Measurements from ENCODE around the gene CD300LD. TPM values are rescaled to one million over a fixed set of nuclear protein-coding genes. Genes with fewer than 3 reads are reported as not detected.

The CD300LD gene
- total RNA-seq, 3 donors from 2014 or later: not detected

GRCh38 chr17:74547736-74548135 is 44.3 kb downstream of the CD300LD start:
- no peaks in the 10 kb centered on the region for H3K36me3 ChIP-seq
- H3K27ac ChIP-seq: no peak overlapping the region
- no peaks in the 10 kb centered on the region for H3K4me1 ChIP-seq
- no peak for DNase-seq (ENCODE audit: low spot score in 2 of 2)
- TF ChIP-seq POLR2AphosphoS5 (IDR thresholded peaks at IDR 0.05) (no peak), POLR2A (IDR thresholded peaks at IDR 0.05) (no peak), CTCF (IDR thresholded peaks at IDR 0.05) (no peak)
- H3K9me3 ChIP-seq: no peaks in the 10 kb centered on the region
- intact Hi-C loops (cut with DNase I; ENCODE audit: low total_unique reads): no loop called here
- no peak overlapping the region for H3K4me3 ChIP-seq
- H3K27me3 ChIP-seq: no peaks in the 10 kb centered on the region

- intact Hi-C loops (cut with DNase I; ENCODE audit: low total_unique reads): no loop called here
- Histone ChIP-seq H3K27ac (no peak overlapping the region), H3K27me3 (no peaks in the 10 kb centered on the region), H3K4me3 (no peak overlapping the region), H3K9me3 (no peaks in the 10 kb centered on the region), H3K4me1 (no peaks in the 10 kb centered on the region), H3K36me3 (no peaks in the 10 kb centered on the region)
- TF ChIP-seq POLR2A (IDR thresholded peaks at IDR 0.05) (no peak), CTCF (IDR thresholded peaks at IDR 0.05) (no peak), POLR2AphosphoS5 (IDR thresholded peaks at IDR 0.05) (no peak)
- no peak for DNase-seq (ENCODE audit: low spot score in 2 of 2)
Measured at GRCh38 chr17:74547264-74547663, 44.8 kb downstream of the CD300LD start.

- Histone ChIP-seq H3K36me3 (no peaks in the 10 kb centered on the region), H3K4me1 (no peaks in the 10 kb centered on the region), H3K27me3 (no peaks in the 10 kb centered on the region), H3K4me3 (no peak overlapping the region), H3K27ac (no peak overlapping the region), H3K9me3 (no peaks in the 10 kb centered on the region)
- intact Hi-C loops (cut with DNase I; ENCODE audit: low total_unique reads): no loop called here
- no peak for DNase-seq (ENCODE audit: low spot score in 2 of 2)
- no peak for TF ChIP-seq CTCF (IDR thresholded peaks at IDR 0.05)
- no peak for TF ChIP-seq POLR2AphosphoS5 (IDR thresholded peaks at IDR 0.05)
- no peak for TF ChIP-seq POLR2A (IDR thresholded peaks at IDR 0.05)
Measured at GRCh38 chr17:74546586-74546985, 45.5 kb downstream of the CD300LD start.

- no peak for DNase-seq (ENCODE audit: low spot score in 2 of 2)
- Histone ChIP-seq H3K36me3 (no peaks in the 10 kb centered on the region), H3K4me1 (no peaks in the 10 kb centered on the region), H3K4me3 (peak within 1 kb of the TSS in 1 of 3 donors; percentile 21), H3K27ac (no peak within 1 kb of the TSS), H3K9me3 (no peaks in the 10 kb centered on the region), H3K27me3 (no peaks in the 10 kb centered on the region)
- intact Hi-C loops (cut with DNase I; ENCODE audit: low total_unique reads): no loop called here
- TF ChIP-seq POLR2AphosphoS5 (IDR thresholded peaks at IDR 0.05) (no peak), POLR2A (IDR thresholded peaks at IDR 0.05) (no peak)
Measured at GRCh38 chr17:74545843-74546230, 46.2 kb downstream of the CD300LD start, which contains the start of gene CD300C. TSS of gene CD300C (minus strand) at chr17:74546115. CDS start at chr17:74545782, 333 bp downstream.

GRCh38 chr17:74544991-74545842 is 46.9 kb downstream of the CD300LD start:
- H3K36me3 ChIP-seq: no peaks in the 10 kb centered on the region
- DNase-seq (ENCODE audit: low spot score in 2 of 2): no peak
- intact Hi-C loops (cut with DNase I; ENCODE audit: low total_unique reads): no loop called here
- no peaks in the 10 kb centered on the region for H3K9me3 ChIP-seq
- H3K4me3 ChIP-seq: peak overlapping the region in 1 of 3 donors; percentile 21
- no peak for TF ChIP-seq POLR2A (IDR thresholded peaks at IDR 0.05)
- TF ChIP-seq CTCF (IDR thresholded peaks at IDR 0.05): no peak
- TF ChIP-seq POLR2AphosphoS5 (IDR thresholded peaks at IDR 0.05): no peak
- no peak overlapping the region for H3K27ac ChIP-seq
- no peaks in the 10 kb centered on the region for H3K4me1 ChIP-seq
- no peaks in the 10 kb centered on the region for H3K27me3 ChIP-seq
